NCI-H187 (cell line): ENCODE data around the gene SOCS1.

Experiments used
- DNase-seq, 2 experiments: peaks; one replicate each; lab custom pipeline; 2025; lab: John Stamatoyannopoulos, UW

SOCS1 gene

DNA sequence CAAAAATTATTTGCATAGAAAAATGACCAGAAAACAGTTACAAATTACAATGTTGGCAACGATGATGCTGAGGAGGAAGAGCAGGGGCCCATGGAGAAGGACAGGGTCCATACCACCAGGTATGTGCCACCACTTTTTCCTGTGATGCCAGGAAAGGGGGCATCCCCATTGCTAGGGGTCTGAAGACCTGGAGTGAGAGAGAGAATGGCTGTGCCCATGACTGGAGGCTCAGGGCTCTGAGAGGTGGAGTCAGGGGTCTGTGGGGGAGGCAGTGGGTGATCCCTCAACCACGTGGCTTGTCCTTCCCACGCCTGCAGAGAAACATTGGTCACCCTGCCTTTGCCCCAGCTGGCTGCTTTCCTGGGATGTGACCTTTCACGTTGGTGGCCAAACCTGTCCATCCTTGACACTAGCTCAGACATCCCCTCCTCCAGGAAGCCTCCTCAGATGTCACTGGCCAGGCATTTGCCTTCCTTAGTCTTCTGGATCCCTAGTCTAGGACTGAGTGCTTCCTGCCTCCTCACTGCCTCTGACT lies 51.4 kb downstream of the SOCS1 start:
- DNase-seq, result no peak
